Upper lobe of left lung (tissue), 4 donors: ENCODE measurements around the gene SKIC8.

ENCODE experiments used
- CTCF ChIP-seq, 6 experiments: fragments of 450-650 bp in 4 of 6; fragments of 200-600 bp in 2 of 6; sonication (generic) in 2 of 6; IDR thresholded peaks; one replicate each; pipeline ENCODE4 v1.5.1; 2016 to 2019; ENCODE audit warnings: antibody characterized with exemption in 6 of 6
- POLR2A ChIP-seq, 4 donors: fragments of 450-650 bp; IDR thresholded peaks; one replicate each; pipeline ENCODE4 v1.5.1; 2016 to 2017; ENCODE audit warnings: antibody characterized with exemption in 4 of 4, mild to moderate bottlenecking in 2 of 4
- POLR2AphosphoS5 ChIP-seq, 2 donors: sonication (generic); formaldehyde crosslinking; IDR thresholded peaks; one replicate each; pipeline ENCODE4 v1.5.1; 2017; ENCODE audit warnings: antibody characterized with exemption in 2 of 2

GRCh38 chr15:78272316-78272715 is 27.1 kb downstream of the SKIC8 start:
- TF ChIP-seq POLR2A (IDR thresholded peaks at IDR 0.05), result no peak
- no peak for TF ChIP-seq POLR2AphosphoS5 (IDR thresholded peaks at IDR 0.05)
- TF ChIP-seq CTCF (IDR thresholded peaks at IDR 0.05), result no peak
